ENCODE data around the gene RASSF10. TPM values are rescaled to one million over a fixed set of nuclear protein-coding genes. Genes with fewer than 3 reads are reported as not detected.

Gene RASSF10
- total RNA-seq, 4 donors from 2014 or later, result 0.27 to 1.3 TPM; not detected in 2

- TF ChIP-seq POLR2A (IDR thresholded peaks at IDR 0.05), result no peak
- H3K27ac ChIP-seq, result no peak overlapping the region
- no peak for ATAC-seq
- WGBS, 2 donors (ENCODE audit: low coverage in 1 of 2), result 59 to 77% methylated on average over 3 to 5 of the region's 5 CpGs
- H3K9me3 ChIP-seq, result no peaks in the 10 kb centered on the region
- H3K36me3 ChIP-seq, result no peaks in the 10 kb centered on the region
- peaks cover 19% of the 10 kb centered on the region for H3K27me3 ChIP-seq
- no peaks in the 10 kb centered on the region for H3K4me1 ChIP-seq
- no peak overlapping the region for H3K4me3 ChIP-seq
These were observed 36.6 kb downstream of the RASSF10 start for GRCh38 chr11:13045734-13046133.

GRCh38 chr11:13046637-13047570 lies 37.8 kb downstream of the RASSF10 start:
- H3K4me1 ChIP-seq, result no peaks in the 10 kb centered on the region
- H3K4me3 ChIP-seq, result no peak overlapping the region
- no peak for TF ChIP-seq POLR2AphosphoS5 (IDR thresholded peaks at IDR 0.05)
- TF ChIP-seq POLR2A (IDR thresholded peaks at IDR 0.05), result no peak
- no peak for TF ChIP-seq EP300 (IDR thresholded peaks at IDR 0.05)
- WGBS, 2 donors (ENCODE audit: low coverage in 1 of 2), result 75 to 86% methylated on average over 10 of the region's 10 CpGs
- no peak for ATAC-seq
- no peaks in the 10 kb centered on the region for H3K9me3 ChIP-seq
- H3K36me3 ChIP-seq, result no peaks in the 10 kb centered on the region
- peaks cover 28% of the 10 kb centered on the region for H3K27me3 ChIP-seq
- no peak overlapping the region for H3K27ac ChIP-seq

GRCh38 chr11:13047884-13048283 lies 38.8 kb downstream of the RASSF10 start:
- H3K4me3 ChIP-seq, result no peak overlapping the region
- peaks cover 28% of the 10 kb centered on the region for H3K27me3 ChIP-seq
- ATAC-seq, result no peak
- no peaks in the 10 kb centered on the region for H3K9me3 ChIP-seq
- H3K27ac ChIP-seq, result no peak overlapping the region
- H3K4me1 ChIP-seq, result no peaks in the 10 kb centered on the region
- H3K36me3 ChIP-seq, result no peaks in the 10 kb centered on the region
- no peak for TF ChIP-seq POLR2AphosphoS5 (IDR thresholded peaks at IDR 0.05)
- TF ChIP-seq POLR2A (IDR thresholded peaks at IDR 0.05), result no peak
- no peak for TF ChIP-seq EP300 (IDR thresholded peaks at IDR 0.05)
- no peak for TF ChIP-seq CTCF (IDR thresholded peaks at IDR 0.05)
- WGBS, 2 donors (ENCODE audit: low coverage in 1 of 2), result 75 to 86% methylated on average over 4 of the region's 4 CpGs

GRCh38 chr11:13051257-13051656 lies 42.1 kb downstream of the RASSF10 start:
- no peak overlapping the region for H3K27ac ChIP-seq
- H3K9me3 ChIP-seq, result no peaks in the 10 kb centered on the region
- WGBS, 2 donors (ENCODE audit: low coverage in 1 of 2), result 58% methylated on average over 2 of the region's 2 CpGs; no CpG with 5 or more reads in 1 of the 2 donors
- H3K27me3 ChIP-seq, result peaks cover 28% of the 10 kb centered on the region
- no peaks in the 10 kb centered on the region for H3K4me1 ChIP-seq
- ATAC-seq, result no peak
- no peaks in the 10 kb centered on the region for H3K36me3 ChIP-seq
- no peak overlapping the region for H3K4me3 ChIP-seq
- TF ChIP-seq POLR2A (IDR thresholded peaks at IDR 0.05), result no peak
- TF ChIP-seq EP300 (IDR thresholded peaks at IDR 0.05), result no peak
- TF ChIP-seq CTCF (IDR thresholded peaks at IDR 0.05), result no peak
- TF ChIP-seq POLR2AphosphoS5 (IDR thresholded peaks at IDR 0.05), result no peak

GRCh38 chr11:13052130-13052571 lies 43.0 kb downstream of the RASSF10 start:
- WGBS, 2 donors (ENCODE audit: low coverage in 1 of 2), result 58 to 67% methylated on average over 2 to 3 of the region's 5 CpGs
- TF ChIP-seq EP300 (IDR thresholded peaks at IDR 0.05), result no peak
- TF ChIP-seq POLR2A (IDR thresholded peaks at IDR 0.05), result no peak
- no peak for TF ChIP-seq POLR2AphosphoS5 (IDR thresholded peaks at IDR 0.05)
- TF ChIP-seq CTCF (IDR thresholded peaks at IDR 0.05), result no peak

More at GRCh38 chr11:13052130-13052571, 43.0 kb downstream of the RASSF10 start:
- Histone ChIP-seq H3K4me3 (no peak overlapping the region), H3K27ac (no peak overlapping the region), H3K9me3 (no peaks in the 10 kb centered on the region), H3K36me3 (no peaks in the 10 kb centered on the region), H3K27me3 (peaks cover 28% of the 10 kb centered on the region), H3K4me1 (no peaks in the 10 kb centered on the region)
- ATAC-seq, result no peak

Measured in gastroesophageal sphincter (tissue), 4 donors.